Measurements from ENCODE around the gene RAB40B. TPM values are rescaled to one million over a fixed set of nuclear protein-coding genes. Genes with fewer than 3 reads are reported as not detected.

Gene RAB40B
- total and polyA plus RNA-seq, 4 experiments from 2014 or later, result 2.6 to 5.8 (median 4.5) TPM

DNA sequence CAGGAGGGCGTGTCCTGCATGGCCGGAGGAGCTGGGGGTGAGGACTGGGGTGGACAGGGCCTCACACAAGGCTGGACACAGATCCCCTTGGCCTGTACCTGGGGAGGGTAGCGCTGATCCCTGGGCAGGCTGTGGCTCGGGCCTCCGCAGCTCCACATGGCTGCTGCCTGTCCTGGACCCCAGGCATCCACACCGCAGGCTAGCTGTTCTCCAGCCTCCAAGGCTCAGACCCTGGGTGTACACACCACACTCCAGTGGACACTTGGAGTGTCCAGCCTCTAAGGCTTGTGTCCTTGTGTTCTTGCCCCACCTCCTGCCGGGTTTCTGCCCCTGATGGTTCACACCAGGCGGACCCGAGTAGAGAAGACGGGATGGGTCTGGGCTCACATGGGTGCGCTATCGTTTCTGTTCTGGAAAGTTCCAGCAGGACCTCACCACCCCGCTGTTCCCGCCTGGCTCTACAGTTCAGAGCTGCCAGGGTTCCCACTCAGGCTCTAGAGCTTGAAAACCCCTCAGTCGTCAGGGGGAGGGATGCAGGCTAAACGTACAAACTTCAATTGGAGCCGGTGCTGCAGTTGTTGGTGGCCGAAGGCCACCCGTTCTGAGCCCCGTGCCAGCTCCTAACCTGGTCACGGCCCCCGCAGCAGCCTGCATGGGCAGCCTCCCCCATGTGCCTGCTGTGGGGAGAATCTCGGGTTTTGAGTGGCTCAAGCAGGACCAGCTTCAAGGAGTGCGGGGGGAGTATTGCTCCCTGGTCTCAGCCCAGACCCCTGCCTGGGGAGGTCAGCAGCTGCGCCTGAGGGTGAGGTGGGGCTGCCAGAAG lies 11.4 kb upstream of the RAB40B start:
- no peaks in the 10 kb centered on the region for H3K27me3 ChIP-seq (ENCODE audit: insufficient read depth, low read length)
- H3K36me3 ChIP-seq (ENCODE audit: insufficient read depth, low read length), result no peaks in the 10 kb centered on the region
- Mint-ChIP-seq H3K4me1 (peaks cover 0 to 7% (median under 1%) of the 10 kb centered on the region in 4 donors), H3K36me3 (no peaks in the 10 kb centered on the region), H3K4me3 (no peak overlapping the region), H3K27me3 (peaks cover 0 to 1% of the 10 kb centered on the region in 2 donors), H3K27ac (no peak overlapping the region), H3K9me3 (no peaks in the 10 kb centered on the region)
- no peaks in the 10 kb centered on the region for H3K9me3 ChIP-seq (ENCODE audit: control insufficient read depth in 1 of 2, low read length in 2 of 2)
- no peak overlapping the region for H3K4me3 ChIP-seq (ENCODE audit: low read length in 2 of 2)
- intact Hi-C loops (cut with micrococcal nuclease), result no loop called here
- DNase-seq, result no peak
- ChIA-PET POLR2A (ENCODE audit: partially characterized antibody) (no interaction called here), CTCF (ENCODE audit: partially characterized antibody) (no interaction called here)
- no peaks in the 10 kb centered on the region for H3K4me1 ChIP-seq (ENCODE audit: insufficient read depth, low read length)
- no peak overlapping the region for H3K27ac ChIP-seq (ENCODE audit: low read depth, low read length)

DNA sequence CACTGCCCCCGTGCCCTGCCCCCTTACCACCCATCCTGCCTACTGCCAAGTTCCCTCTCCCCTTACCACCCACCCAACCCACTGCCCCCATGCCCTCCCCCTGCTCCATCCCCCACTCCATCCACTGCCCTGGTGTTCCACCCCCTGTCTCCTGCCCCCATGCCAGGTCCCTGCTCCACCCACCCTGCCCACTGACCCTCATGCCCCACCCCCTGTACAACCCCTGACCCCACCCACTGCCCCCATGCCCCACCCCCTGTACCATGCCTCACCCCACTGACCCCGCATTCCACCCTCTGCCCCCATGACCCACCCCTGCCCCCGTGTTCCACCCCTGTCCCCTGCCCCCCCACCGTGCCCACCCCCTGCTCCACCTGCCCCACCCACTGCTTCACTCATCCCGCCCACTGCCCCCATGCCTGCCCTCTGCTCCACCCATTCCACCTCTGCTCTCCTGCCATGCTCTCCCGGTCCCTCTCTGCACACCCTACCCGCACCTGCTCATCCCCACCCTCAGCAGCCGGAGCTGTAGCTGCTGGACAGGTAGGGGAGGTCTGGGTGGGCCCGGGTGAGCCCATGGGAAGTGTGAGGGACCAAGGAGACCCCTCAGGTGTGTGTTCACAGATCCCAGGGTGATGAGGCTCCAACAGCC lies 10.7 kb upstream of the RAB40B start:
- H3K27ac ChIP-seq (ENCODE audit: low read depth, low read length), result no peak overlapping the region
- Mint-ChIP-seq H3K9me3 (no peaks in the 10 kb centered on the region), H3K27ac (no peak overlapping the region), H3K36me3 (no peaks in the 10 kb centered on the region), H3K4me3 (no peak overlapping the region), H3K27me3 (peaks cover 0 to 1% of the 10 kb centered on the region in 2 donors), H3K4me1 (peaks cover 0 to 7% (median under 1%) of the 10 kb centered on the region in 4 donors)
- intact Hi-C loops (cut with micrococcal nuclease), result no loop called here
- POLR2A ChIA-PET (ENCODE audit: partially characterized antibody), result no interaction called here
- H3K36me3 ChIP-seq (ENCODE audit: insufficient read depth, low read length), result no peaks in the 10 kb centered on the region
- DNase-seq, result no peak
- H3K27me3 ChIP-seq (ENCODE audit: insufficient read depth, low read length), result no peaks in the 10 kb centered on the region
- CTCF ChIA-PET (ENCODE audit: partially characterized antibody), result no interaction called here
- no peaks in the 10 kb centered on the region for H3K4me1 ChIP-seq (ENCODE audit: insufficient read depth, low read length)
- H3K9me3 ChIP-seq (ENCODE audit: control insufficient read depth in 1 of 2, low read length in 2 of 2), result no peaks in the 10 kb centered on the region
- no peak overlapping the region for H3K4me3 ChIP-seq (ENCODE audit: low read length in 2 of 2)

DNA sequence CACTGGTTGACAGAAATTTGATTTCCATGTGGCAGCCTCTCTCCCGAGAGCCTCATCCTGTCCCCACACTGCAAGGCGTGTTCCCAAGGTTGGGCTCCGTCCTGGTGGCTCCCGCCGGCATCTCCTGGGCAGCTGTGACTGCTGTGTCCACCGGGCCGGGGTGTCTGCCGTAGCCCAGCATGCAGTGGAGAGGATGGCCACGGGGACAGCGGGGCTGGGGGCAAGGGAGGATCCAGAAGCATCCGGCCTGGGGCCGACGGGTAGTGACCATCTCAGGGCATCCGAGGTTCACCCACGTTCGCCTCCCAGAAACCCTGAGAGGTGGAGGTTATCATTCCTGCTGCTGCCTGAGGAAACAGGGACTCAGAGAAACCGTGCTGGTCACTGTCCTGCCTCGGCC lies 7.3 kb upstream of the RAB40B start:
- ChIA-PET CTCF (ENCODE audit: partially characterized antibody) (no interaction called here), POLR2A (ENCODE audit: partially characterized antibody) (no interaction called here)
- no peak overlapping the region for H3K4me3 ChIP-seq (ENCODE audit: low read length in 2 of 2)
- H3K27me3 ChIP-seq (ENCODE audit: insufficient read depth, low read length), result no peaks in the 10 kb centered on the region
- Mint-ChIP-seq H3K27ac (no peak overlapping the region), H3K4me1 (no peaks in the 10 kb centered on the region), H3K9me3 (no peaks in the 10 kb centered on the region), H3K4me3 (no peak overlapping the region), H3K27me3 (no peaks in the 10 kb centered on the region), H3K36me3 (no peaks in the 10 kb centered on the region)
- no peaks in the 10 kb centered on the region for H3K9me3 ChIP-seq (ENCODE audit: control insufficient read depth in 1 of 2, low read length in 2 of 2)
- H3K36me3 ChIP-seq (ENCODE audit: insufficient read depth, low read length), result no peaks in the 10 kb centered on the region
- H3K4me1 ChIP-seq (ENCODE audit: insufficient read depth, low read length), result no peaks in the 10 kb centered on the region
- no peak for DNase-seq
- no peak overlapping the region for H3K27ac ChIP-seq (ENCODE audit: low read depth, low read length)
- intact Hi-C loops (cut with micrococcal nuclease), result no loop called here

DNA sequence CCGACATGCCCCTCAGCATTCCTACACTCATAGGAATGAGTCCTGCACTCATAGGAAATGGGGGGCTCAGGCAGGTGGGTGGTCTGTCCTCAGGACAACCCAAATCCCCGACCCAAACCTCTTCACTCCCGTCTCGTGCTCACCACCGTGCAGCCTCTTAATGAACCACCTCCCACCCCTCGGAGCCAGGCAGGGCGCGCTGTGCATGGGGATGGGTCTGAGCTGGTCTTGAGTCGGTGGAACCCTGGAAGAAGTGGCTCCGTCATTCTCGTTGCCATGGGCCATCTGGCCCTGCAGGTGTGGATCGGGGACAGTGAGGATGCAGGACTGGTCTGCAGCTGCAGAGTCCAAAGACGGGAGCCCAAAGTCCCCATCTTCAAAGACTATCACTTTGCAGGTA lies 6.4 kb upstream of the RAB40B start:
- no peak overlapping the region for H3K27ac ChIP-seq (ENCODE audit: low read depth, low read length)
- H3K27me3 Mint-ChIP-seq, result no peaks in the 10 kb centered on the region
- H3K4me3 ChIP-seq (ENCODE audit: low read length in 2 of 2), result no peak overlapping the region
- no peaks in the 10 kb centered on the region for H3K4me1 Mint-ChIP-seq
- CTCF ChIA-PET (ENCODE audit: partially characterized antibody), result no interaction called here
- H3K9me3 ChIP-seq (ENCODE audit: control insufficient read depth in 1 of 2, low read length in 2 of 2), result no peaks in the 10 kb centered on the region
- POLR2A ChIA-PET (ENCODE audit: partially characterized antibody), result no interaction called here
- no peaks in the 10 kb centered on the region for H3K9me3 Mint-ChIP-seq
- intact Hi-C loops (cut with micrococcal nuclease), result no loop called here
- H3K36me3 Mint-ChIP-seq, result no peaks in the 10 kb centered on the region
- H3K4me1 ChIP-seq (ENCODE audit: insufficient read depth, low read length), result no peaks in the 10 kb centered on the region
- H3K4me3 Mint-ChIP-seq, result no peak overlapping the region
- no peak for DNase-seq
- H3K36me3 ChIP-seq (ENCODE audit: insufficient read depth, low read length), result no peaks in the 10 kb centered on the region
- H3K27me3 ChIP-seq (ENCODE audit: insufficient read depth, low read length), result no peaks in the 10 kb centered on the region
- no peak overlapping the region for H3K27ac Mint-ChIP-seq

DNA sequence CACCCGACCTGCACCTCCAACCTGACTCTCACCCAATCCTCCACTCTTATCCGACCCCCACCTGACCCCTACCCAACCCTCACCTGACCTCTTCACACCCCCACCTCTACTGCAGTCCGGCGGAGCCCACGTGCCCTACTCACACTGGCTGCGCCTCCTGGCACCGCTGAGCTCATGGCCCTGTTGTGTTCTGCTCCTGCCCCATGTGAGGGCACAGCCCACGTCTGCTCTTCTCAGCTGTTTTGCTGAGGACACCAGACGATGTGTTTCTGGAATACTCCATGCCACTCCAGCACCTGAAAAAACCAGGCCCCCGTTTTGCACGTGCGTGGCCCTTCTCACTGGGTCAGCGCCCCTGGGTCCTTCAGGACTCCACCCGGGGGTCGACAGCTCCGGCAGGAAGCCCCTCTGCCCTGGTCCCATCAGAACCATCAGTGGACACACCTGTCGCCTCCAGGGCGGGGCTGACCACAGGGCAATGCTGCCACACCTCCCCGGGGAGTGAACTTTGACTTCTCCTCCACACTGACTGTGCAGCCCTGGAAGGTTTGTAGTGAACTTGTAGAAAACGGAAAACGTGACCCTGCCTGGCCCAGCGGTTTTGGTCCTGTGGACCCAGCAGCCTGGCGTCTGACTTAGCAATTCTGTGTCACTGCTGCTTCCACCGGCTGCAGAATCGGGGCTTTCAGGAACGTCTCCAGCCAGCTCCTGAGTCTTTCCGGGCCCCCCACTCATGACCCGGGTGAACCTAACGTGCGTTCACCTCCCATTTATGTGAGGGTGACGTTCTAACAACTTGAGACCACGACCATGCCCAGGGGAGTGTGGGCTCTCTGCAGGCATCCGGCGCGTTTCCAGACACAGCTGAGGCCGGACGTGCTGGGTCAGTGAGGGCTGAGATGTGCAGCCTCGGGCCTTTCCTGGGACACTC lies 5.7 kb upstream of the RAB40B start:
- no peak overlapping the region for H3K27ac ChIP-seq (ENCODE audit: low read depth, low read length)
- no peaks in the 10 kb centered on the region for H3K9me3 Mint-ChIP-seq
- ChIA-PET CTCF (ENCODE audit: partially characterized antibody) (no interaction called here), POLR2A (ENCODE audit: partially characterized antibody) (no interaction called here)
- H3K4me3 Mint-ChIP-seq, result no peak overlapping the region
- no peak overlapping the region for H3K4me3 ChIP-seq (ENCODE audit: low read length in 2 of 2)
- no peaks in the 10 kb centered on the region for H3K27me3 ChIP-seq (ENCODE audit: insufficient read depth, low read length)
- no peaks in the 10 kb centered on the region for H3K27me3 Mint-ChIP-seq
- H3K4me1 ChIP-seq (ENCODE audit: insufficient read depth, low read length), result peaks cover 2% of the 10 kb centered on the region
- H3K9me3 ChIP-seq (ENCODE audit: control insufficient read depth in 1 of 2, low read length in 2 of 2), result no peaks in the 10 kb centered on the region
- intact Hi-C loops (cut with micrococcal nuclease), result no loop called here
- no peak overlapping the region for H3K27ac Mint-ChIP-seq
- no peaks in the 10 kb centered on the region for H3K36me3 Mint-ChIP-seq
- no peaks in the 10 kb centered on the region for H3K36me3 ChIP-seq (ENCODE audit: insufficient read depth, low read length)
- DNase-seq, result no peak
- peaks cover 0 to 5% (median 3%) of the 10 kb centered on the region in 4 donors for H3K4me1 Mint-ChIP-seq

DNA sequence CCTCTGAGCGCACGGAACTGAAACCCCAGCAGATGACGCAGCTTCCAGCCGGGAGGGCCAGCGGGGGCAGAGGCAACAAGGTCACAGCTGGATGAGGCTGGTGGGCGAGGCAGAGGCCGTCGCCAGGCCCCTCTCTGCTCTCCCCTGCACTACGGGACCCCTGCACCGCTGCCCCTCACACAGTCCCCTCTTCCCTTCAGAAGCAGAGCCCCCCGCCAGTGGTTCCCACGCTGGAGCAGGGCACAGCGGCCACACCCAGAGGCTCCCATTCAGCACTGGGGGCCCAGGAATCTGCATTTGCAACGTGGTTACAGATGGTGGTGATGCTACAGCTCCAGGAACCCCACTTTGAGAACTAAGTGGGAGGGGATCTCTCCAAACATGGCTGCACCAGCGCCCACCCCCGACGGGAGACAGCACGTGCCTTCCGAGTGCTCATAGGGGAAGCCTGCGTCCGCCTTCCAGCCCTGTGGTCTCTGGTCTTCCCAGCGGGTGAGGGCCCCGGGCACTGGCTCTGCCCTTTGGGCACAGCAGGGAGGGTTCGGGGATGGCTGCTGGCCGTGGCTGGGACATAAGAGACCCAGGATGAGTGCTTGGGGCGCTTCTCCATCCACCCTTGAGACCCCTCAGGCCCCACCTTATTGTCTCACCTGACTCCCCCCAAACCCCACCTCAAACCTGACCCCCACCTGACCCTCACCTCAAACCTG lies 4.7 kb upstream of the RAB40B start:
- Mint-ChIP-seq H3K27ac (no peak overlapping the region), H3K4me3 (no peak overlapping the region), H3K4me1 (peaks cover 4 to 7% (median 5%) of the 10 kb centered on the region in 4 donors), H3K27me3 (no peaks in the 10 kb centered on the region), H3K9me3 (no peaks in the 10 kb centered on the region), H3K36me3 (peaks cover 0 to 2% of the 10 kb centered on the region in 2 donors)
- no peaks in the 10 kb centered on the region for H3K9me3 ChIP-seq (ENCODE audit: control insufficient read depth in 1 of 2, low read length in 2 of 2)
- no peaks in the 10 kb centered on the region for H3K36me3 ChIP-seq (ENCODE audit: insufficient read depth, low read length)
- H3K4me3 ChIP-seq (ENCODE audit: low read length in 2 of 2), result no peak overlapping the region
- ChIA-PET POLR2A (ENCODE audit: partially characterized antibody) (no interaction called here), CTCF (ENCODE audit: partially characterized antibody) (no interaction called here)
- H3K27me3 ChIP-seq (ENCODE audit: insufficient read depth, low read length), result no peaks in the 10 kb centered on the region
- no peak overlapping the region for H3K27ac ChIP-seq (ENCODE audit: low read depth, low read length)
- intact Hi-C loops (cut with micrococcal nuclease), result no loop called here
- H3K4me1 ChIP-seq (ENCODE audit: insufficient read depth, low read length), result peaks cover 5% of the 10 kb centered on the region
- no peak for DNase-seq
